Activated CD4-positive, CD25-positive, alpha-beta regulatory T cell treated with anti-CD3 and anti-CD28 coated beads, Interleukin-2, amount 50 U/mL, for 24 hours (primary cell): Measurements from ENCODE around the gene TGIF2.
"Not testable (repeated sequence)": the region's sequence is repeated elsewhere in the genome, so short reads cannot be mapped to it uniquely, and the experiment has no call there.

Source experiments
- ATAC-seq, 2 donors: fragments of 150-1000 bp; cut with Tn5 transposase; one replicate each; pipeline ENCODE4 v1.10.0; 2021; ENCODE audit warnings: mild to moderate bottlenecking in 1 of 2, moderate library complexity in 1 of 2

TGIF2 gene

DNA sequence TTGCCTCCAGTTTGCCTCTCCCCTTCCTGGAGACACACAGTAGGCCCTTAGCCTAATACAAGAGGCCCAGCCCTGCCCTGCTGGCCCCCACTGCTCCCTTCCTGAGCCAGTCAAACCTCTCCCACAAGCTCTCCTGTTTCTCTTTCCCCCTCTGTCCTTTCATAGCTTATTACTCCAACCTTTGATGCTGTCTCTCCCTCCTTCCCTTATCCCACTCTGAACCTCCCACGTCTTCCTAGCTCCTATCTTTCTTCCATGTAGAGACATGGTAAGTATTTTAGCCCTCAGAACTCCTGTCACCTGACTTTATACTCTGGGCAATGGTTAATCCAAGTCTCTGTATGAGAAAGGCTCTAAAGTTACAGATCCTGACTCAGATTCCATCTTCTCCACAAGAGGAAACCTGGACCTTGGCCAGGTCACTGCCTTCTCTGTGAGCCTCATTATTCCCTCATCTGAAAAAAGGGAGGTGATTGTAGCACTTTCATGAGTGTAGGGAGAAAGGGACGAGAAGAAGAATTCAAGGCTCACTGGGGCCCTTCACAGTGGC, 6.7 kb downstream of the TGIF2 start:
- no peak for ATAC-seq

DNA sequence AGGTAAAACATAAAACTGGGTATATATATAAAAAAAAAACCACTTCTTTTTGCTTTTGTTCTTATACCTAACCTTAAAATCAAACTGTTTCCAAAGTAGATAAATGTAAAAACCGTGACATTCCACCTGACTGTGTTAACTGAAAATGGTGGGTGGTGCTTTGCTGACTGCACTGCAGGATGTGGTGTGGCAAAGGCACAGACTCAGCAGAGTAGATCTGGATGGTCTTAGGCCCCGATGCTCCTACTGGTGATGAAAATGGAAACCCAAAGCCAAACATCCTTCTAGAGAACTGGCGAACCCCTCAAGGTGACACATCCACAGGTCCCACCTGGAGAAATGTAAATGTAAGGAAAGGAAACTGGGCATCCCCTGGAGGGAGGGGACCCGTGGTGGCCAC, 8.9 kb downstream of the TGIF2 start:
- peak; percentile 69 to 80 for ATAC-seq

DNA sequence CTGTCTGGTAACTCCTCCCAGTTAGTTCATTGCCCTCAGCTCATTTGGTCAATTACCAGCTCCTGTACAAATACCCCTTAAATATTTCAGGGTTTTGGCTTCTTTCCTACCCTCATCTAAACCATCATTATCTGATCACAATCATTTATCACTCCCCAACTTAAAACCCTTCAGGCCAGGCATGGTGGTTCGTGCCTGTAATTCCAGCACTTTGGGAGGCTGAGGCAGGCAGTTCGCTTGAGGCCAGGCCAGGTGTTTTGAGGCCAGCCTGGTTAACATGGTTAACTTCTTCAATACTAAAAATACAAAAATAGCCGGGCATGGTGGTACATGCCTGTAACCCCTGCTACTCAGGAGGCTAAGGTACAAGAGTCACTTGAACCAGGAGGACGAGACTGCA, 9.4 kb downstream of the TGIF2 start:
- no peak for ATAC-seq

DNA sequence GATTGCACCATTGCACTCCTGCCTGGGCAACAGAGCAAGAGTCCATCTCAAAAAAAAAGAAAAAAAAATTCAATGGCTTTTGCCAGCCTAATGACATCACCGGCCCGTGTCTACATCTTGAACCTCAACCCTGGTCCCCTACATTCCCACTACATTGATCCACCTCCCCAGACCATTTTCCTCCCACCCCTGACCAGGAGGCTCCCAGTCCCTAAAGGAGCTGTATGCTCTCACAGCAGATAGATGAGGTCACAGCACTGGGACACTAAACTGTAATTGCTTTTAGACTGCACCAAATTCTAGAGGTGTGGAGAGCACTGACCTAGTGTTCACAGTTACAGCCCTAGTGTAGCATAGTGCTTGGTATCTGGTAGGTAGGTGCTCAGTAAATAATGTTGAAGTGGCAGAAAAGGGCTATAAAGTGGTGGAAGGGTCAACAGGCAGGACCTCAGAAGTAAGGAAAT, 10.7 kb downstream of the TGIF2 start:
- ATAC-seq: no peak

DNA sequence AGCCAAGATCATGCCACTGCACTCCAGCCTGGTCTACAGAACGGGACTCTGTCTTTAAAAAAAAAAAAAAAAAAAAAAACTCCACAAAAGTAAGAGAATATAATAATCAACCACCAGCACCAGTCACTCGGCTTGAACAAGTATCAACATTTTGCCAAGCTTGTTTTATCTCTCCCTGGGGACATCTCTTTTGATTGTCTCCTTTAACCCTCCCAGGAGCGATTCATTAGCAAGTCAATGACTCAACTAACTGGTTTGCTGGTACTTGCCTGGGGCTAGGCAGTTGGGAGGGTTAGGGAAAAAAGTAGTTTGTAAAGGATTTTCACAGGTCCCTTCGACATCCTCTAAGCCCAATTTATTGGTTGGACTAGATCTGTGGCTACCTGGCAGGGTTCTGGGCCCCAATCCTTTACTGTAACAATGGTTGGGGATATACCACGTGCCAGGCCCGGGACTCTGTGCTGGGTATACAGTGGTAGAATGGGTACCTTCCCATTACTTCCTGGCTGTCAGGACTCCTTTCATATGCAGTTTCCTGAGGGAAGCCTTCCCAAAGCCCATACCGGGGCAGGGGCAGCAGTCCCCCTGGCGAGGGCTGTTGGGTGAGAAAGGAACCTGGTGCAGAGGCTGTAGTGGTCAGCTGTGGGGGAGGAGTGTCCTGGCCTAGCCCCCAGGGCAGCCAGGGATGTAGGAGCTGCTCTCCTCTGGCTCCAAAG, 12.2 kb downstream of the TGIF2 start:
- no peak for ATAC-seq

DNA sequence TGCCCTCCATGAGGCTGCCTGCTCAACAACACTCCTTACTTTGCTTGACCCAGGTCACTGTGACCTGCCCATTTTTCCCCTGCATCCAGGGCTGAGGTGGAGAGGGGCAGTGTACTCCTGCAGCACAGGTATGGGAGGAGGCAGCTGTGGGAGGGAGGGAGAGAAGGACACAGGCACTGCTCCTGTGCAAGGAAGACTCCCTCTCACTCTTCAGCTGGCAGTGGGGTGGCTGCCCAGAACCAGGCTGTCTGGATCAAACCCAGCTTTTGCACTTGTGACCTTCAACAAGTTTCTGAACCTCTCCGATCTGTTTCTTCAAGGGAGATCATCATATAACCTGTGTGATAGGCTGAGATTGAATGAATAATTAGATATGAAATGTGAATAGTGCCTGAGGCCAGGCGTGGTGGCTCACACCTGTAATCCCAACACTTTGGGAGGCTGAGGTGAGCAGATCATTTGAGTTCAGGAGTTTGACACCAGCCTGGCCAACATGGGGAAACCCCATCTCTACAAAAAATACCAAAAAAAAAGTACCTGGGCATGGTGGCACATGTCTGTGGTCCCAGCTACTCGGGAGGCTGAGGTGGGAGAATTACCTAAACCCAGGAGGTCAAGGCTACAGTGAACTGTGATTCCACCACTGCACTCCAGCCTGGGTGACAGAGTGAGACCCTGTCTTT, 14.1 kb downstream of the TGIF2 start:
- no peak for ATAC-seq

DNA sequence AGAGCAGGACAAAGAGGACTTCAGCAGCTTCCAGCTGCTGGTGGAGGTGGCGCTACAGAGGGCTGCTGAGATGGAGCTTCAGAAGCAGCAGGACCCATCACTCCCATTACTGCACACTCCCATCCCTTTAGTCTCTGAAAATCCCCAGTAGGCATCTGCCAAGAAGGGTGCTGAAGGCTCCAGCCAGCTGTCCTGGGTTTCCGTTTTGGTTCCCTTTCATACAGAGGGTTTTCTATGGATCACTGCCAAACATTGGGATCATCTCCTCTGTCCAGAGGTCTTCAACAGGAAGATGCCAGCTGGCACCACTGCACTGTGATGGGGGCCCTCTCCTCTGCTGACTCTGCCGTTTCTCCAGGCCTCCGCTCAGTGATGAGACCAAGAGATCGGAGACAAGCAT, 17.9 kb downstream of the TGIF2 start:
- ATAC-seq: no peak

DNA sequence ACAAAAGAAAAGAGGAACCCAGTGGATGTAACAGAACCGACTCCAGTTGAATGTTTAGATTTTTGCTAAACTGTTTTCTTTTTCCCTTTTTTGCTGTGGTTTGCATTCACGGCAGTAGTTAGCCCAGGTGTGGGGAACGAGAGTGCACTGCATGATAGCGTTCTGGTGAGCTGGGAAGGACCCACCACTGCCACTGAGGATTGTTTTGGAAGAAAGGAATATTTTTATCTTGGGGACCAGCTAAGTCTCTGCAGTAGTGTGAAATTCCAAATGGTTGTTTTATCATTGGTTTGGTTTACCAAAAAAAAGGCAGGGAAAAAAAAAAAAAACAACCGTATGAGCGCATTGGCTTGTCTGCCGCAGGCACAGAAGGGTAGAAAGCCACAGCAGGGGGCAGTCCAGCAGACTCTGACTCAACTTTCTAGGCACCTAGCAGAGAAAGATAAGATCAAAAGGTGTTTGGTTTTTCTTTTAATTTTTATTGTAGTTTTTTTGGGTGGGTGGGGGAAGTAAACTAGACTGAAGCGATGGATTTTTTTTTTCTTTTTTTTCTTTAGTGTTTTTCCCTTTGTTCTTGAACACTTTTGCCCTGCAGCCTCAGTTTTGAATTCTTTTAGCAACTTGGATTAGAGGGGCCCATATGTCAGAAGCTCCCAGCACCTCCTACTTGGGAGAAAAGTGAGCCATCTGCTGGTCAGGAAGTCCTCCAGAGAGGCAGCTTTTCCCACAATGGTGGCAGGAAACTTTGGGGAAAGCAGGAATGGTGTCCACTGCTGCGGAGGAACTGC, 18.7 kb downstream of the TGIF2 start:
- peak; percentile 52 to 59 for ATAC-seq

DNA sequence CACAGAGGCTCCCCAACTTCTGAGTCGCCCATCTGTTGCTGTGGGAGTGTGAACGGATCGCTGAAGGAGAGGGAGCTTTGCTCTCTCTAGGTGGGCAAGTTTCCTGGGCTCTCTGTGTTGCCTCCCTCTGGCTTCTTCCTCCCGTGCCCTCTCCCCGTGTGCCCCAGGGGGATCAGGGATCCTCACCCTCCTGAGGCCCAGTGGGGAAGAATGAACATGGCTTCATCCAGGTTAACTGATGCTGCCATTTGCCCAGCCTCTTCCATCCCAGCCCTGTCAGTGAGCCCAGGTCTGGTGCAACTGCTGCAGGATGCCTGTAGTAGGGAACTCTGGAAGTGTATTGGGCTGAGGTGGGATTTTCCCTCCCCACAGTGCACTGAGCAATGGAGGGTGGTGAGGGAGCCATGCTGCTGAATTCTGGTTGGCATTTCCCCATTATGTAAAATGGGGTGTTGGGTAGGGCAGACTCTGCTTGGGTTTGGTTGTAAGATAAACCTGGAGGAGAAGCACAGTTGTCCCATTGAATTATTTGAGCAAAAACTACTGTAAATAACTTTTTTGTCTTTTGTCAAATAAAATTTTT, 20.0 kb downstream of the TGIF2 start:
- ATAC-seq: no peak

DNA sequence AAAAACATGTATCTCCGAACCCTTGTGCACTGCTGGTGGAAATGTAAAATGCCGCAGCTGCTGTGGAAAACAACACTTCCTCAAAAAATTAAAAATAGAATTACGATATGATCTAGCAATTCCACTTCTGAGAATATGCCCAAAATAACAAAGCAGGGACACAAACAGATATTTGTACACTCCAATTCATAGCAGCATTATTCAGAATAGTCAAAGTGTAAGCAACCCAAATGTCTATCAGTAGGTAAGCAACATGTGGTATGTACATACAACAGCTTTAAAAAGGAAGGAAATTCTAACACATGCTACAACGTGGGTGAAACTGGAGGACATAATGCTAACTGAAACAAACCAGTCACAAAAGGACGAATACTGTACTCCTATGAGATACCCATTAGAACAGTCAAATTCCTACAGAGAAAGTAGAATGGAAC, 26.5 kb downstream of the TGIF2 start:
- no peak for ATAC-seq

DNA sequence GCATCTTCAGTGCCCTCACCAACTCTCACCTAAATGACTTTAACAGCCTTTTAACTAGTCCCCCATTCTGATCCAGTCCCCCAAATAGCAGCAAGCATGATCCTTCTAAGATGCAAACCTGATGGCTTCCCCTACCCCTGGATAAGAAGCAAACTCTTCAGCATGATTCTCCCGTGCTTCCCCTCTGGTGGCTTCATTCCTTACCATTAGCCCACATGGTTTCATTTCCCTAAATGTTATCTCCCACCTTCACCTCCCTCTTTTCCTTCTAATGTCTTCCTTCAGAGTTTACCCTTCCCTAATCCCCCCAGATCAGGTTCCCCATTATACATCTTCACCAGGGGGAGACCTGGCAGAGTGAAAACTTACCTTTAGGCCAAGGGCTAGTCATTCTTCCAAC, 28.1 kb downstream of the TGIF2 start:
- ATAC-seq: no peak

DNA sequence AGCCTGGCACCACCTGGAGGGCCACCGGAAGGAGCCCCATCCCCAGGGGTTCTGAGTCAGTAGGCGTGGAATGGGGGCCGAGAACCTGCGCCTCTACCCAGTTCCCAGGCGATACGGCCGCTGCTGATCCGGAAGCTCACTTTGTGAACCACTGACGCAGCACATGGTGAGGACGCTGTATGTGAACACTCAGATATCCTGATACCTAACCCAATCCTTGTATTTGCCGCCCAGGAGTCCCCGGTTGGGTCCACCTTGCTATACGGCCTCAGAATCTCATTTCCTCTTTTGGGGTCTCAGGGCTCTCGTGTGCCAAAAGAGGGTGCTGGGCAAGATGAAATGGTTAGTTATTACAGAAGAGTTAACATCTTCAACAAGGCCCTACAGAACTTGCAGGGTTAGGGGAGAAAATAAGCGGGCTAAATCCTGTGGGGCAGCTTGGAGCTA, 31.6 kb downstream of the TGIF2 start:
- ATAC-seq: peak; percentile 22 to 31

DNA sequence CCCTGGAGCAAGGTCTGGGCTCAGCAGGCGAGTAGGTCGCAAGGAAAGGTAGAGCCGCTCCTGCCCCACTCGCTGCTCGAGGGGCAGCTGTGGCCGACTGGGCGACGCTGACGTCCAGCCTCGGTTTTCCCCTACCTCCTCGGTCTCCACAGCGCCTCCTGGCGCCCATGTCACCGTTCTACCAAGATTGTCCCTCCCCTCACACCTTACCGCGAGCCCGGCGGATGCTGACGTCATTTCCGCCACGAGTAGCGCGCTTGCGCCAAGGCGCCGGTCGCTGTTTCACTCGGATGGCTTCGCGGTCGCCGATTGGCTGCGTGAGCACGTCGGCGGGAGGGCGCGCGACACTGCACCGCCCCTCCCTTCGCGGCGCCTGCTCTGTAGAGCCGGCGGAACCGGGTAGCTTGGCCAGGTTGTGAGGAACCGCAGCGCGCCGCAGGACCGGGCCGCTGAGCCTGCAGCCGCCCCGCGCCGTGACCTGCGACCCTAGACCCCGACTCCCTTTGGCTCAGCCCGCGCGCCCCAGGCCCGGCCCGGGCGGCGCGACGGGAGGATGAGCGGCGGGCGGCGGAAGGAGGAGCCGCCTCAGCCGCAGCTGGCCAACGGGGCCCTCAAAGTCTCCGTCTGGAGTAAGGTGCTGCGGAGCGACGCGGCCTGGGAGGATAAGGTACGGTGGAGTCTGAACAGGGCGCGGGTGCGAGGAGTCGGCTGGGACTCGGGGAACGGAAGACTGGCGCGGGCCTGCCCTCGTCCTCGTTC, 32.2 kb downstream of the TGIF2 start, which contains the start of gene RAB5IF:
Gene RAB5IF (plus strand): TSS at position 381 of the 759 bp plus-strand sequence. CDS start 173 bp downstream, at position 554.
- peak; percentile 85 to 92 for ATAC-seq

DNA sequence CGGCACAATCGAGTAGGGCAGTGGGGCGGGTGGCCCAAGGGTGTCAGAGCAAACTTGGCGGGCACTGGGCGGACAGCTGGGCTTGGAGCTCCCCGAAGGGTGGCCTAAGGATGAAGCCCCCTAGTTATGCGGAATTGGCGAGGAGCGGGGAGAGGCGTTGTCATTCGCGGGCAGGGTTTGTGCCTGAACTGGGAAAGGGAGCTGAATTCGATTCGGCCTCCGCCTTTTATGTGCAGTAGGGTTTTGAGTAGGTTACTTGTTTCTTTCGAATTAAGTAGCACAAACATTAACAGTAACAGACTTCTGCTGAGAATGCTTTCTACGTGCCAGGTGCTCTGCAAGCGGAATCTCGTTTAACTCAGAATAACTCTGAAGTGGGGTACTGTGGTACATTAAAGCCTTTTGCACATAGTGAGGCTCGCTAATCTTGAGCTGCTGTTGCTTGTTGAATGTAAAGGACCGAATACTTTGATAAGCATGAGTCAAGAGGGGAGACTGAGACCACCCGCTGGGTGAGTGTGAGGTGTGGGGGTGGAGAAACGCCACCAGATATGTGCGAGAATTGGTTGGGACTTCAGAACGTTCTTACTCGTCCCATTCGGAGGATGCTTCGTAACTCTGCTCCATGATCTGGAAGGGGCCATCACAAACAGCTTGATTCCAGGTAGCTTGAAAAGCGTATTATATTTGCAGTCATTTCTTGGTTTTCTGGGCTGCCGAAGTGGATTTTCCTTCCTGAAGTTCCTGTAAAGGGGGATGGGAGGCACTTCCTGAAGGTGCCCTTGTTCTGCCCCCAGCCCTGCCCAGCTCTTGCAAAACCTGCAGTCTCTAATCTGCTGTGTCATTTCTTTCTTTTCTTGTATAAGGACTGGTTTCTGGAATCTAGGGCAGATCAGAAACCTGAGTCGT, 33.0 kb downstream of the TGIF2 start:
- ATAC-seq: no peak

DNA sequence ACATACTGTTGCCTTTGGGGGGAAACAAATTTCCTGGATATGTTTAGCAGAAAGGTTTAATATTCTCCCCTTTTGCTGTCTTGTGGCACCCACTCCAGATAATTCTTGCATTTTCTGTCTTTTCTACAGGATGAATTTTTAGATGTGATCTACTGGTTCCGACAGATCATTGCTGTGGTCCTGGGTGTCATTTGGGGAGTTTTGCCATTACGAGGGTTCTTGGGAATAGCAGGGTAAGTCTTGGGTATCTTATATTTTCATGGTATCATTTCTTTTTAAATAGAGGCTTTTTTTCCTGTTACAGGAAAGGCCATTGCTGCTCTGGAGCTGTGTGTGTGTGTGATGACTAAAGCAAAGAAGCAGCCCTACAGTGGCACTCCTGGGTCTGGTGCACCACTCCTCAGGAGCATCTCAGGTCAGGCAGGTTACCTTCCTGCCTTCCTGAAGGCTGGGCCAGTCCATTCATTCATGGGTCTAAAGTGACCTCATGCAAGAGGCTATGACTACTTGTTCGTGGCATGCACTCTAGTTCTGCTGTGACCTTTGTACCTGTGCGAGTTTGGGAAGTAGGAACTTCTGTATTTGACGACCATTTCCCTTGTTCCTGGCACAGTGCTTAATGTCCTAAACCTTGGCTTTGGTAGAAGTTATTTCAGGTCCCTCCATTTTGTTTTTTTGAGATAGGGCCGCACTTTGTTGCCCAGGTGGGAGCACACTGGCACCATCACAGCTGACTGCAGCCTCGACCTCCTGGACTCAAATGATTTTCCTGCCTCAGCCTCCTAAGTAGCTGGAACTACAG, 34.4 kb downstream of the TGIF2 start:
- ATAC-seq: no peak

DNA sequence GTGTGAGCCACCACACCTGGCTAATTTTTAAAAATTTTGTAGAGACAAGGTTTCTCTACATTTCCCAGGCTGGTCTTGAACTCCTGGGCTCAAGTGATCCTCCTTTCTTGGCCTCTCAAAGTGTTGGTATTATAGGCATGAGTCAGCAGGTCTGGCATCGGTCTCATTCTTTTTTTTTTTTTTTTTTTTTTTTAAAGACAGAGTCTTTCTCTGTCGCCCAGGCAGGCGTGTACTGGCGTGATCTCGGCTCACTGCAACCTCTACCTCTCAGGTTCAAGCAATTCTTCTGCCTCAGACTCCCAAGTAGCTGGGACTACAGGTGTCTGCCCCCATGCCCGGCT, 35.0 kb downstream of the TGIF2 start:
- not testable (repeated sequence) for ATAC-seq

DNA sequence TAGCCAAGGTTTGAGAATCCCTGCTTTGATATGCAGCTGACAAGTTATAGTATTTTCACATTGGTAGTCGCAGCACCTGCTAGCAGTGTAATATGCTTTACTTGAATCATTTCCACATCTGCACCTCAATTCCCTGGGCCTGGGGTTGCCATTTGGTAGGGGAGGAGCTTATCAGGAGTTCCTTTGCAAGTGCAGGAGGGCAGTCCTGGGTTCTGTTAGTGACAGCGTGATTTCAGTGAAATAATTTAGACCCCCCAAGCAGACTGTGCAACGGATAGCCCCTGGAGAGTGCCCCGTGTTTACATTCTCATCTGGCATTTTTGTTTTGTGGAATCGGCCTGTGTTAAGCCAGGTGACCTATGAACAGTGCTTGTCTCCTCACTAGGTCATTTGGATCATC, 38.2 kb downstream of the TGIF2 start:
- ATAC-seq: no peak

DNA sequence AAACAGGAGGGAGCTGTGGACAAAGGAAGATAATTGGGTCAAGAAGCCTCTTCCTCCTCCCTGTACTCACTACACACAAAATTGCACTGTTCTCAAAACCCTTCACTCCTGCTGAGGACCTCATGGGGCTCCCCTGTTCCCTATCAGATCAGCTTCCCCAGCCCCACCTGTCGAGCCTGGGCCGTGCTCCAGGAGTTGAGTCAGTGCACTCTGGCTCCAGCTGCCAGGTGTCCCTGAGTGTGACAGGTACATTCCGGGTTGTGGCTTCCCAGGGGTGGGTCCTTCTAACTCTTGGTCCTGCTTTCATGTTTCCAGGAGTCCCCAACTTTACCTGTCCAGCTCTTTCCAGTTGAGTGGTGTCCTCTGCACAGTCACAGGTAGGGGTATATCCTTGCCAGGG, 40.6 kb downstream of the TGIF2 start:
- ATAC-seq: no peak

DNA sequence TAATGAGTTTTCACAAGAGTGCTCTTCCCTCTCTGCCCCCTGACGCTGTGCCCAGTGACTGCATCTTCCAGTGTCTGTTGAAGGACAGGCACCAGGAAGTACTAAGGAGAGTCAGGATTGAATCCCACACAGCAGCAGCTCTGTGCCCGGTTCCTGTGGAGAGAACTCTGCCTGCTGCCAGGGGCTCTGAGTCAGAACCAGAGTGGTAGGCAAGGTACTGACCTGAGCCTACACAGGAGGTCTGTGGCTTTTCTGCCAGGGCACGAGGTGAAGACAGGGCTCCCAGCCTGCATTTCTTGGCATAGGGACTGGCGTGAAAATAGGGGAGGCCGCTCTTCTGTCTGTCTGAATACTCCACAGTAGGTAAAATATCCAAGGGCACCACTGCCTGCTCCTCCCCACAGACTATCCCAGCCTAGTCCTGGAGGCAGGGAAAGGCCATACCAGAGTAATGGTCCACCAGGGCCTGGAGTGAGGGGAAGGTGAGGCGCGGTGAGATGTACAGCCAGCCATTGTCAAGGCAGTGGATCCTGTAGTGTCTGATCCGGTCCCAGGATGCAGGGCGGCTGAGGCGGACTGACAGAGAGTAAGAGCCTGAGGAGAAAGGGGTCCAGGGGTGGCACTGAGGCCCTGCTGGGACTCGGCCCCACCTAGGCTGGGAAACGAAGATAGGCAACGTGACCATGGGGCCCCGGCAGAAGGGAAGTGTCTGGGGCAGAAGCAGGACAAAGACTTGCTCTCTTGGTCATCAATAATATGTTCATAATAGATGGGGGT, 41.6 kb downstream of the TGIF2 start:
- ATAC-seq: no peak
